VCaP (cell line): ENCODE data around the gene CIAO1.

Source experiments
- H3K27ac ChIP-seq: fragments of 450-650 bp; 2 replicates; pipeline ENCODE4 v1.5.1; 2017
- CTCF ChIP-seq: fragments of 450-650 bp; conservative IDR thresholded peaks from 2 replicates; pipeline ENCODE4 v1.5.1; 2017; ENCODE audit warnings: mild to moderate bottlenecking, moderate library complexity

Gene CIAO1

GRCh38 chr2:96233880-96234316, 32.1 kb upstream of the CIAO1 start:
- no peak for TF ChIP-seq CTCF
- no peak overlapping the region for H3K27ac ChIP-seq

- no peak for TF ChIP-seq CTCF
- no peak overlapping the region for H3K27ac ChIP-seq
Observed at GRCh38 chr2:96236882-96237281, 29.1 kb upstream of the CIAO1 start.

GRCh38 chr2:96238266-96238665, 27.8 kb upstream of the CIAO1 start:
- H3K27ac ChIP-seq = no peak overlapping the region
- no peak for TF ChIP-seq CTCF

GRCh38 chr2:96239091-96239490, 26.9 kb upstream of the CIAO1 start:
- no peak overlapping the region for H3K27ac ChIP-seq
- TF ChIP-seq CTCF = no peak

- no peak overlapping the region for H3K27ac ChIP-seq
- TF ChIP-seq CTCF = no peak
Observed at GRCh38 chr2:96239745-96240264, 26.2 kb upstream of the CIAO1 start.

GRCh38 chr2:96240341-96241038, 25.5 kb upstream of the CIAO1 start:
- H3K27ac ChIP-seq = no peak overlapping the region
- TF ChIP-seq CTCF = no peak

- no peak for TF ChIP-seq CTCF
- no peak overlapping the region for H3K27ac ChIP-seq
Observed at GRCh38 chr2:96241227-96241626, 24.8 kb upstream of the CIAO1 start.
